GM12873 (cell line): ENCODE data around the gene MYH9.

Source experiments
- TF ChIP-seq, protein P1 (sequence below): IDR thresholded peaks from 2 replicates; pipeline ENCODE4 v1.5.1; 2012; ENCODE audit warnings: low read depth, mild to moderate bottlenecking, moderate library complexity, low read length, control low read depth; ENCODE audit not compliant: insufficient read depth; ENCODE audit errors: missing control alignments

Gene MYH9

DNA sequence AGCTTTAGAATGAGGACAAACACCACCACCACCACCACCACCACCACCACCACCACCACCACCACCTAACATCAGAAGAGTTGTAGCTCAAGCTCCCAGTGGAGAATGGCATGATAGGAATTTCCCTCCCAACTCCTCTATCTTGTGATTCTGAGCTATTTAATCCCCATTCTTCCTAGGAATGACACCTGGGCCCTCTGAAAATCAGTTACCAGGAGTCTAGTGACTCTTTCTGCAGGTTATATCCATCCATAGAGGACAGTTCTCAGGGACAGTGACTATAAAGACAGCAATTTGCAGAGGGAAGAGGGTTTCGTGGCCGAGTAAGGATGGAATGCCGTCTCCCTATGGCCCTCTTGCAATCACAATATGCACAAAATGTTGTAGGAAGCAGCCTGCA, 27.8 kb downstream of the MYH9 start:
- TF ChIP-seq, protein P1, sequence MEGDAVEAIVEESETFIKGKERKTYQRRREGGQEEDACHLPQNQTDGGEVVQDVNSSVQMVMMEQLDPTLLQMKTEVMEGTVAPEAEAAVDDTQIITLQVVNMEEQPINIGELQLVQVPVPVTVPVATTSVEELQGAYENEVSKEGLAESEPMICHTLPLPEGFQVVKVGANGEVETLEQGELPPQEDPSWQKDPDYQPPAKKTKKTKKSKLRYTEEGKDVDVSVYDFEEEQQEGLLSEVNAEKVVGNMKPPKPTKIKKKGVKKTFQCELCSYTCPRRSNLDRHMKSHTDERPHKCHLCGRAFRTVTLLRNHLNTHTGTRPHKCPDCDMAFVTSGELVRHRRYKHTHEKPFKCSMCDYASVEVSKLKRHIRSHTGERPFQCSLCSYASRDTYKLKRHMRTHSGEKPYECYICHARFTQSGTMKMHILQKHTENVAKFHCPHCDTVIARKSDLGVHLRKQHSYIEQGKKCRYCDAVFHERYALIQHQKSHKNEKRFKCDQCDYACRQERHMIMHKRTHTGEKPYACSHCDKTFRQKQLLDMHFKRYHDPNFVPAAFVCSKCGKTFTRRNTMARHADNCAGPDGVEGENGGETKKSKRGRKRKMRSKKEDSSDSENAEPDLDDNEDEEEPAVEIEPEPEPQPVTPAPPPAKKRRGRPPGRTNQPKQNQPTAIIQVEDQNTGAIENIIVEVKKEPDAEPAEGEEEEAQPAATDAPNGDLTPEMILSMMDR: no peak

DNA sequence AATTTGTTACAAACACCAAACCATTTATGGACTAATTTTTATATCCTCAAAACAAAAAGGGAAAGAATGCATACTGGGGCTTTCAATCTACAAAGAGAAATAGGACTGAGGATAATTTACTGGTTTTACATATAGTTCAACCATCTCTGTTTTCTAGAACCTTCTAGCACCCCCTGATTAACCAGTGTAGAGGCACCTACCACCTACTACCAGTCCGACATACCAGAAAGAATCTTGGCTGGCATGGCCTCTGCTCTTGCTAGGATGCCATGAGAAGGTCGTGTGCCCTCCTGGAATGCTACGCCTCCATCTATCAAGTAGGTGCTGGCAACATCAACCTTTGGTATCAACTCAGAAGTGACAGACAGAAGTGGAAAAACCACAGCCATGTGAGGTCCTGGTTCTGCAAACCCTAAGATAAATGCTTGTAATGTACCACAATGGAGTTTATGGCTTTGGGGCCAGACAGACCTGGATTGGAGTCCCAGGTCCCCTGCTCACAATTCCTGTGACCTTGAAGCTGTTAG, 28.2 kb downstream of the MYH9 start:
- TF ChIP-seq, protein P1: no peak

DNA sequence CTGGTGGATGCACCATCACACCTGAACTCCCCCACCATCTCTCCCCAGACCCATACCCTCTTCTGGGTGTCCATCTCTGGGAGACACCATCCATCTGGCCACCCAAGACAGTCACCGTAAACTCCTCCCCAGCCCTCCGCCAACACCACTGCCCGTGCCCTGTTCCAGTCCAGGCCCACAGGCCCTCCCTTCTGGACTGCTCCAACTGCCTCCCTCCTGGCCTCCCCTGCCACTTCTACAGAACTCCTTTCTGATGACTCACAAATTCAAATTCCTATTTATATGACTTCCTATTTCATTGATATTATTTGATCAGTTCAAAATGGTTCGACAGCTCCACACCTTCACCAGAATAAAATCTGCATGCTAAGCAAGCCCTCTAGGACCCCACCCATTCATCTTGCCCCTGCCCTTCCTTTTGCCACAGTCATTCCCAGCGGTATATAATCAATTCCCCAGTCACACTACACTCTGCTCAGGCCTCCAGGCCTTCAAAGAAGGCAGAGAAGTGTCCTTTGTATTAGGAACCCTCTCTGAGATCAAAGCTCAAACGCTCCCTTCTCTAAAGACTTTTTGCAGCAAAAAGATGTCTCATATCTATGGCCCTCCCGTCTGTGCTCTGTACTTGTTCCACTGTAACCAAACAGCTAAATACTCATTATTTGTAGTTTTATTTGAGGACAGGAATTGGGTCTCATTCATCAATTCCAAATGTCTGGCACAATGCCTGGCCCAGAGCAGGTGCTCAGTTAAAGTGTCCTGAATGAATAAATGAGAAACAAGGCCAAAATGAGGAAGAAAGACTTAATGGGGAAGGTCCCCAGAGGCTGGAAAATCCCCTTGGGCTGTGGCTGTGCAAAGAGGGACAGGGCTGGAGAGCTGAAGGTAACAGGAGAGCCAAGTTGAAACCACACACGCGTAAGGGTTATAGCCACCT, 29.0 kb downstream of the MYH9 start:
- TF ChIP-seq, protein P1: no peak

DNA sequence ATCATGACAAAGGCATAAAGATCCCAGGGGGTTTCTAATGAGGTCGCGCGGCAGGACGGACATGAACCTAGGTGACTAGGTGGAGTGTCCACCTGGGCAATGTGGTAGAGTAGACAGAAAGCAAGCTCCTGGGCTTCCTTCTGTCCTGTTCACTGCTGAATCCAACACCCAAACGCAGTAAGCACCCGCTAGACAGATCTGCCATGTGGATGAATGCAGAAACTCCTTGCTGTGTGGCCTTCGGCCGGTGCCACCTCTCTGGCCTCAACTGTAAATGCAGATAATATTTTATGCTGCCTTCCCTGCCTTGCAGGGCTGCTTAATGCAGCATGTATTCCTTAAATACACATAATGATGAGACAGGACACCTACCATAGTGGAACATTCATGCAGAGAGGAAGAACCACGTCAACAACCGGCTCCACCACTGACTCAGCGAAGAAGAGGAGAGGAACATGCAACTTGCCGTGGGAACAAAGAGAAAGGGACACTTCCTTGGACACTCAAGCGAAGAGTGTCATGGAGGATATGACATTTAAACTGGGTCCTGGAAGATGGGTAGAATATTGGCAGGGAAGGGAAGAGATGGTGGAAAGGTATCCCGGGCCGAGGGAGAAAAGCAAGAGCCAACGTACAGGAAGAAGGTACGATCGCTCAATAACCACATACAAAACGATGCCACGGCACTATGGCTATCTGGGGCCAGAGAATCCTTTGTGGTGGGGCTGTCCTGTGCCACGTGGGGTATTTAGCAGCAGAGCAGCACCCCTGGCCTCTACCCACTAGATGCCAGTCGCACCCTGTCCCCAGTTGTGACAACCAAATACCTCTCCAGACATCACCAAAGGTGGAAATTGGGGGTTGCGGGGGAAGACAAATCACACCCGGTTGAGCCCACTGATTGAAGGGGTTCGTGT, 30.8 kb downstream of the MYH9 start:
- TF ChIP-seq, protein P1: peak; percentile 21

DNA sequence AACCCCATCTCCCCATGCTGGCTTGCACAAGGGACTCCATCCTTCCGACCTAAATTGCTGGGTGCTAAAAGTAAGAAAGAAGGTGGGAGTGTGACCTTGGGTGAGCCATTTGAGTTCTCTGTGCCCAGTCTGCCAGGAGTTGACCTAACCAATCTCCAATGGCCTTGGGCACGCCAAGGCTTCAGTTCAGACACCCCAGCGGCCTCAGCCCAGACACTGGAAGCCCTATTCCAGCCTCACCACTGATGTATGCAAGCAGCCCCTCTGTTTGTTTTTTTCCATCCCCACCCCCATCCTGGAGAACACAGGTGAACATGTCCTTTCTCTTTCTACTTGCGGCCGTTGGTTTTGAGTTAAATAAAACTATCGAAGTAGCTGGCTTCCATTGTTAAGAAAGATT, 31.9 kb downstream of the MYH9 start:
- TF ChIP-seq, protein P1: no peak

DNA sequence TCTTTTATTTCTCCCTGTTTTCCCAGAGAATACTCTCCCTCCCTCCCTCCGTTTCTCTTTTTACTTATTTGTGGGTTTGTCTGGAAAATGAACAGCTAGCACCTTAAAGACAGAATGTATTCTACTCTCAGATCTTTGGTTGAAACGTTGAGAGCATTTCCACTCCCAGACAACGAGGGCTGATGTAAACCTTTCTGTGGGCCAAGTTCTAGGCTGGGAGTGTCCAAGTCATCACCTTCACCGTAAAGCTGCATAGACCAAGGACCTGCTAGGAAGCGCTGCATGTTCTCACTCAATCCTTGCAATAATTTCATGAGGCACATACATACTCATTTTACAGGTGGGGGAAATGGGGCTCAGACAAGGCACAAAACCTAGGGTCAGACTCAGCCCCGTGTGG, 32.4 kb downstream of the MYH9 start:
- TF ChIP-seq, protein P1: no peak
